ENCODE measurements around the gene PDE4D.

DNA sequence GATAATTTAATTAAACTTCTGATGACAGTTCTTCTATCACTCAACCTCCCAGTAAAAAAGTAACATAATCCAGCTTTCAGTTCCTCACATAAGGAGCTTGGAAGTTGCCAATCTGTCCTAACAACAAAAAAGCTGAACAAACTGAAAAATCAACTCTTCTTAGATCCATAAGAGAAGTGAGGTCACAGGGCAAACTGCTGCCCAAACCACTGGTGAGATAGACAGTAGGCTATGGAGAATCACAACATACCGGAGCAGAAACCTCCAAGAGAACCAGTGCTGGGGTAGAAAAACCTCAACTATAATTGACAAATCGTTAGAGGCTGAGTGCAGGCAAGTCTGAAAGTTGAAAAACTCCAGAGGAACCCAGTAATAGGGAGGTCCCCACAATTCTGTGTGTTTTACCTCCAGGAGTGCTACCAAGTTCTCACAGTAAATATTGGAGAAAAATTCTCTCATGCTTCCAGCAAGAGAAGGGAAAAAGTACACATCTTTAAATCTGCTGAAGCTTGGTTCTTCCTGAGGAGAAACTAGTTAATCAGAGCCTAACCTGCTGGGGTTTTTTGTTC lies 300.0 kb downstream of the PDE4D start:
- TF ChIP-seq TAF1 (IDR thresholded peaks at IDR 0.05; ENCODE audit: borderline replicate concordance, low read depth, low read length) (no peak), POLR2A (IDR thresholded peaks at IDR 0.05; ENCODE audit: low read depth, low read length) (no peak)
